Kidney glomerular epithelial cell (primary cell): ENCODE measurements around the gene TCP1.
A peak's percentile ranks its signal among the peaks of the same experiment; 100 is the strongest.
"Not testable (repeated sequence)": the region's sequence is repeated elsewhere in the genome, so short reads cannot be mapped to it uniquely, and the experiment has no call there.

Source experiments
- DNase-seq: peaks from one replicate; lab custom pipeline; 2025; lab: John Stamatoyannopoulos, UW

Gene TCP1

GRCh38 chr6:159772196-159772595 is 17.2 kb downstream of the TCP1 start:
- no peak for DNase-seq

- DNase-seq: no peak
These were observed 19.9 kb downstream of the TCP1 start for GRCh38 chr6:159769470-159769869.

- no peak for DNase-seq
These were observed 22.5 kb downstream of the TCP1 start for GRCh38 chr6:159766906-159767305.

GRCh38 chr6:159762681-159763293 is 26.6 kb downstream of the TCP1 start:
- no peak for DNase-seq

DNA sequence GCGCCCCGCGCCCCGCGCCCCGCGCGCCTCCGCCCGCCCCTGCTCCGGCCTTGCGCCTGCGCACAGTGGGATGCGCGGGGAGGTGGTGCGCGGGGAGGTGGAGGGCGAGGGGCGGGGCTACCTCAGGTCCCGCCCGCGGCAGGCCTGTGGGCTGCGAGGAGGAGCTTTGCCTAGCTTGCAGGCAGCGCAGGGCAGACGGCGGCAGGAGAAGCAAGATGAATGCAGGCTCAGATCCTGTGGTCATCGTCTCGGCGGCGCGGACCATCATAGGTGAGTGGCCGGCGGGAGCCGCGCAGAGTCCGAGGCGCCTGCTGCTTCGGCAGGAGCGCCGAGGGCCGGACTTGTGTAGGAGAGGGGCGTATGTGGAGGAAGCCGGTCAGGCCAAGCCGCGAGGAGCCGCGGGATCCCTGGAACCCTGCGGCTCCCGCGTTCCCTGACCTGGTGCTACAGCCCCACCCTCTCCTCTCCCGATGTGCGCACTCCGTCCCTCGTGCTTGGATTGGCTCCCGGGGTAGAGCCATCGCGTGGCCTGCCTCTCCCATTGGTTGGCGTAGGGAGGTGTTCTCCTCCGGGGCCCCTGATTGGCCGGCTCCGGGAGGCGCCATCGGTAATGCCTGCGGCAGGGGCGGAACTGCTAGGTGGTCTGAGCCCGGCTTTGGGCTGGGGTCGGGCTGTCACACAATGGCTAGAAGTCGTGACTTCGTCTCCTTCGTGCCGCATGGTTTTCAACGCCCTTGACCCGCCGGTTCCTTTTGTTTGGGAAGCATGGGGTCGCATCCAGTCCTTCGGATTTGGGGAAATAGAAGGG is 27.3 kb downstream of the TCP1 start, which contains the start of gene ACAT2:
Gene ACAT2, plus strand, starts transcription at position 173 of the 808 bp plus-strand sequence. Its CDS starts 43 bp downstream, at position 216.
- DNase-seq: peak; percentile 82

GRCh38 chr6:159761129-159761872 is 28.1 kb downstream of the TCP1 start:
- no peak for DNase-seq

- DNase-seq: peak; percentile 82
These were observed 28.8 kb downstream of the TCP1 start for GRCh38 chr6:159760602-159761057.

DNA sequence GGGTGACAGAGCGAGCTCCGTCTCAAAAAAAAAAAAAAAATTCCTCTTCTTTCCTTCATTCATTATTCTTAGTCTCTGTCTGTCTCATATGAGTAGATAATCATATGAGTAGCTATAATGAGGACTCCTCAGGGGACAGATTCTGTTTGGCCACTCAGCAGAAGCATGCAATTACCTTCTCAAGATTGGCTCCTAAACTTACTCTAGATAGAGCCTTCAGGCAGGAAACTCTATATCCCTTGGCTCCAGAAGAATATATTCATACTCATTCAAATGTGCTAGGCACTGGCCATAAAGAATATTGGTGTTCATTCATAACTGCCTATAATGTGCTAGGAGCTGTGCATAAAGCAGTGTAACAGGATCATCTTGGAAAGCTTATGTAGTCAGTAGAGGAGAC is 29.8 kb downstream of the TCP1 start:
- no peak for DNase-seq

- peak; percentile 78 for DNase-seq
These were observed 31.1 kb downstream of the TCP1 start for GRCh38 chr6:159758031-159759001.

DNA sequence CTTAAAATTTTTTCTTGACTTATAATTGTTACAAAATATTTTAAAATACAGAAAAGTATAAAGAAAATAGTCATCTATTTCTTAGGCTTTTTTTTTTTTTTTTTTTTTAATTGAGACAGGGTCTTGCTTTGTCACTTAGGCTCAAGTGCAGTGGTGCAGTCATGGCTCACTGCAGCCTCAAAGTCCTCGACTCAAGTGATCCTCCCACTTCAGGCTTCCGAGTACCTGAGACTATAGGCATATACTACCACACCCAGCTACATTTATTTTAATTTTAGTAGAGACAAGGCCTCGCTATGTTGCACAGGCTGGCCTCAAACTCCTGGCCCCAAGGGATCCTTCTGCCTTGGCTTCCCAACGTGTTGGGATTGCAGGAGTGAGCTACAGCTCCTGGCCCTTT is 32.9 kb downstream of the TCP1 start:
- DNase-seq: no peak

- DNase-seq: no peak
These were observed 34.2 kb downstream of the TCP1 start for GRCh38 chr6:159754959-159755914.

- no peak for DNase-seq
These were observed 35.0 kb downstream of the TCP1 start for GRCh38 chr6:159754401-159754800.

DNA sequence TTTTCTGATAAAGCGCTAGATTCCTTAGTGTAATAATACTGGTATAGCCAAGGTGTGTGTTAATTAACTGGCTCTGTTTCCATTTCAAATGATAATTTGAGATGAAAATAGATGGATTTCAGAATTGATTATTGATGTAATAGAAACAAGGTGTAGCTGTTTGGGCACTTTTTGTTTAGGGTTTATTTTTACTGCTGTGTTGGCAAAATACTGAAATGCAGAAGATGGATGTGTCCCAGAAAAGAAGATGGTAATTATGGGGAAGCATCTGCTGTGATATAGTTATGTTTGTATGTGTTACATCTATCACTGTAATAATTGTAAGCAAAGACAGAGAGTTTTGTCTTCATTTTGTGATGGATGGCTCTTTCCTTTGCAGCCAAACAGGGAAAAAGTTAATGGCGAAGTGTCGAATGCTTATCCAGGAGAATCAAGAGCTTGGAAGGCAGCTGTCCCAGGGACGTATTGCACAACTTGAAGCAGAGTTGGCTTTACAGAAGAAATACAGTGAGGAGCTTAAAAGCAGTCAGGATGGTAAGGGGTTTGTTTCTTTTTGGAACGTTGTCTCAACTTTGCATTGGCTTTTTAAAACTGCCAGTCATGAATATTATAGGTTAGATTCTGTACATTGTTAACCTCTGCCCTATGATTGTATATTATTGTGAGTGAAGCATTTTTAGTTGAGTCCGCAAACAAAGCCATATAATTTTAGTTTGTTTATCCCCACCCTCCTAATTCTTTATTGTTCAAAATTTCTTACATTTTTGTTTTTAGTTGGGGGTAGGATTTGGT is 36.1 kb downstream of the TCP1 start:
- DNase-seq: no peak

- no peak for DNase-seq
These were observed 38.0 kb downstream of the TCP1 start for GRCh38 chr6:159751448-159751847.

- not testable (repeated sequence) for DNase-seq
These were observed 41.3 kb downstream of the TCP1 start for GRCh38 chr6:159748127-159748526.

DNA sequence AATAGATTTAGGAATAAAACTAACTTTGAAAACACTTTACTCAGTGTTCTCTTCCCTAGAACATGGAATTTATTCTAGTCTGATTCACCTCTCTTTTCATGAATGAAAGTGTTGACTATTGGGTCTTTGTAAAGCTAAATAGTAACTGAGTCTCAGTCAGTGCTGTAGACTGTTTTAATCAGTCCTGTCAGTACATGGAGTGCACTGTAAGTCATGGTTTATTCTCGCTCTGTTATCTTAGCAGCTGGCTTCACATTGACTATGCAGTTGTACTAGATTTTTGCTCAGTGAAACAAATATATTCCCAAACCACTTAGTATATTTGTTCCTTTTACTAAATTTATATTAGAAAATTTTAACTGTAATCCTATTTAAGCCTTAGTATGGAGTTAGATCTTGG is 42.6 kb downstream of the TCP1 start:
- no peak for DNase-seq

DNA sequence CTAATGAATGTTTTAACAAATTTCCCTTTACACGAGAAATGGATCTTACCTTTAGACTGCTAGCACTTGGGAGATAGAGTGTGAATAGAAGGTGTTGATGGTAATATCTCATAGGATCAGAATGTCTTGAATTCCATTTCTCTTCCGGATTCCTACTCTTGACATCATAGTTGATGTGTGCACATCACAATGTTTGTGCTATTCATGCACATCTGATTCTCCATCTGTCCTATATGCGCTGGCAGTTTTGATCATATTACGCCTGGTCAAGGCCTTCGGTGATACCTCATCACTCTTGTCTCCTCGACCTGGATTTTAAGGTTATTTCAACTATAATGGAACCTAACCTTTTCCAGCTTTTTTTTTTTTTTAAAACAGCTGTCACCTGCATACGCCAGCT is 44.3 kb downstream of the TCP1 start:
- DNase-seq: no peak

- no peak for DNase-seq
These were observed 47.2 kb downstream of the TCP1 start for GRCh38 chr6:159742165-159742564.

DNA sequence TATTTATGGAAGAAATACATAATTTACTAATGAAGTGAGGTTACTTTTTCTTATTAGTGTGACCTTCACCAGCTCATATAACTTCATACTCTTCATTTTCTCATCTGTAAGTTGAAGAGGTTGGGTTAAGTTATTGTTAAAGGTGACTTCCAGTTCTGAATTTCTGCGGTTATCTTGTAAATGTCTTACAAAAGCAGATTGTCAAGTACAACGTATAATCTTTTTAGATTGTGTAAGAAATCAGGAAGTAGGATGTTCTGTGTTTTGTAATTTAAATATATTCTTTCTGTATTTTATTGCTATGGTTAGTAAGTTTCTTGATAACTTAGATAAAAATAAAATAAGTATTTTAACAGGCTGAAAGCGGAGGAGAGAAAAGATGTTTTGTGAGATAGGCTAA is 50.1 kb downstream of the TCP1 start:
- DNase-seq: no peak

GRCh38 chr6:159736908-159737307 is 52.5 kb downstream of the TCP1 start:
- DNase-seq: no peak
